PC-3 (cell line): ENCODE measurements around the gene ZC2HC1B. TPM values are rescaled to one million over a fixed set of nuclear protein-coding genes. Genes with fewer than 3 reads are reported as not detected.

ENCODE experiments used
- ATAC-seq: fragments of 200-7000 bp; cut with Tn5 transposase; 2 replicates; pipeline ENCODE4 v1.9.1; 2020; ENCODE audit warnings: mild to moderate bottlenecking, moderate library complexity
- BruUV-seq: library from RNA; stranded (reverse); fragments of 400-500 nt; replicated peaks from 2 replicates; lab custom pipeline; 2021; lab: Mats Ljungman, UMichigan
- CTCF ChIA-PET: fragments of 300-600 bp; sonication (Branson Sonifier 250); formaldehyde crosslinking; loops from one replicate; lab custom pipeline; 2022; ENCODE audit warnings: antibody characterized with exemption; lab: Charles Lee
- POLR2A ChIA-PET: fragments of 300-600 bp; sonication (Branson Sonifier 250); formaldehyde crosslinking; loops from one replicate; lab custom pipeline; 2022; ENCODE audit warnings: antibody characterized with exemption; ENCODE audit not compliant: unreplicated experiment; lab: Charles Lee
- DNase-seq: peaks from one replicate; pipeline ENCODE4 v3.0.0-alpha.2; 2015
- H2AFZ ChIP-seq: fragments of 300-600 bp; sonication (generic); 2 replicates; pipeline ENCODE4 v1.6.0; 2016; ENCODE audit warnings: antibody characterized with exemption, low read length
- H3F3A ChIP-seq: fragments of 300-600 bp; sonication (generic); one replicate; pipeline ENCODE4 v1.6.0; 2017; ENCODE audit warnings: antibody characterized with exemption, low read length, control low read depth, mild to moderate bottlenecking; ENCODE audit not compliant: unreplicated experiment
- H3K27ac ChIP-seq: fragments of 300-600 bp; sonication (generic); 2 replicates; pipeline ENCODE4 v1.5.1; 2016; ENCODE audit warnings: mild to moderate bottlenecking, low read length
- H3K27me3 ChIP-seq: fragments of 300-600 bp; sonication (generic); 2 replicates; pipeline ENCODE4 v1.6.1; 2016; ENCODE audit warnings: low read length, mixed read lengths
- H3K36me3 ChIP-seq: fragments of 300-600 bp; sonication (generic); 2 replicates; pipeline ENCODE4 v1.6.1; 2016; ENCODE audit warnings: low read depth, mixed run types, low read length, mixed read lengths
- H3K4me1 ChIP-seq: fragments of 300-600 bp; sonication (generic); 2 replicates; pipeline ENCODE4 v1.5.1; 2016; ENCODE audit warnings: low read length; ENCODE audit not compliant: insufficient read depth
- H3K4me2 ChIP-seq: fragments of 300-600 bp; sonication (generic); 2 replicates; pipeline ENCODE4 v1.6.0; 2016; ENCODE audit warnings: low read length
- H3K4me3 ChIP-seq: fragments of 300-600 bp; sonication (generic); 2 replicates; pipeline ENCODE4 v1.5.1; 2016; ENCODE audit warnings: mild to moderate bottlenecking, low read length, mixed read lengths
- H3K79me2 ChIP-seq: fragments of 300-600 bp; sonication (generic); 2 replicates; pipeline ENCODE4 v1.6.1; 2017; ENCODE audit warnings: low read length, mixed read lengths
- H3K9ac ChIP-seq: fragments of 300-600 bp; sonication (generic); 2 replicates; pipeline ENCODE4 v1.6.0; 2016; ENCODE audit warnings: mild to moderate bottlenecking, low read length
- H3K9me2 ChIP-seq: fragments of 300-600 bp; sonication (generic); replicated peaks from 2 replicates; pipeline ENCODE4 v1.6.1; 2016; ENCODE audit warnings: mixed run types, low read length, mixed read lengths
- H3K9me3 ChIP-seq: fragments of 300-600 bp; sonication (generic); 2 replicates; pipeline ENCODE4 v1.6.1; 2016; ENCODE audit warnings: low read length, mixed read lengths
- H4K20me1 ChIP-seq: fragments of 300-600 bp; sonication (generic); 2 replicates; pipeline ENCODE4 v1.6.1; 2016; ENCODE audit warnings: low read length, mixed read lengths
- CTCF ChIP-seq: fragments of 300-600 bp; sonication (generic); conservative IDR thresholded peaks from 2 replicates; pipeline ENCODE4 v1.5.1; 2017; ENCODE audit warnings: antibody characterized with exemption, low read depth, mild to moderate bottlenecking, low read length
- EZH2 ChIP-seq: fragments of 300-600 bp; sonication (generic); IDR thresholded peaks from one replicate; pipeline ENCODE4 v1.6.1; 2017; ENCODE audit warnings: antibody characterized with exemption, mild to moderate bottlenecking, low read length; ENCODE audit not compliant: unreplicated experiment
- EZH2phosphoT487 ChIP-seq: fragments of 300-600 bp; sonication (generic); IDR thresholded peaks from 2 replicates; pipeline ENCODE4 v1.6.1; 2018; ENCODE audit warnings: mild to moderate bottlenecking, antibody characterized with exemption, low read length, borderline replicate concordance
- intact Hi-C: fragments of 100-400 bp; cut with micrococcal nuclease; formaldehyde crosslinking; loops from 2 replicates; pipeline ENCODE4 v1.9.0; 2023
- total RNA-seq: library from RNA; depleted of rRNA; stranded (reverse); fragments of >200 nt; gene quantifications from 2 replicates; pipeline ENCODE4 v1.2.3, GENCODE V29; 2014

The ZC2HC1B gene
- total RNA-seq, 1 experiment from 2014 or later = not detected

DNA sequence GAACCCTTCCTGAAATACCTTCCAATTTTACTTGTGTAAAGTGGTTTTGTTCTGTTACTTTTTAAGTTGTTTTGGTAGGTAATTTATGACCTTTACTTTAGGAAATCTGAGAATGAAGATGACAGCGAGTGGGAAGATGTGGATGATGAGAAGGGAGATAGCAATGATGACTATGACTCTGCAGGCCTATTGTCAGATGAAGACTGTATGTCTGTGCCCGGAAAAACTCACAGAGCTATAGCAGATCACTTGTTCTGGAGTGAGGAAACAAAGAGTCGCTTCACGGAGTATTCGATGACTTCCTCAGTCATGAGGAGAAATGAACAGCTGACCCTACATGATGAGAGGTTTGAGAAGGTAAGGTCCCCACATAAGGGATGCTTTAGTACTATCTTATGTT lies 6.6 kb upstream of the ZC2HC1B start:
- Histone ChIP-seq H3K27ac (no peak overlapping the region), H3K9me2 (no peaks in the 10 kb centered on the region), H3K4me1 (no peaks in the 10 kb centered on the region), H3K4me3 (no peak overlapping the region), H4K20me1 (no peaks in the 10 kb centered on the region), H3F3A (no peaks in the 10 kb centered on the region), H3K9me3 (no peaks in the 10 kb centered on the region), H3K27me3 (no peaks in the 10 kb centered on the region), H3K79me2 (peaks cover 3% of the 10 kb centered on the region; the same call in 1 of the 2 replicates), H3K4me2 (no peak overlapping the region), H3K36me3 (peaks cover 44% of the 10 kb centered on the region), H2AFZ (no peak overlapping the region), H3K9ac (no peak overlapping the region)
- ChIA-PET POLR2A (no interaction called here), CTCF (no interaction called here)
- no peak for DNase-seq
- ATAC-seq = no peak
- intact Hi-C loops = no loop called here
- BruUV-seq = no TSS peak
- TF ChIP-seq EZH2 (no peak), CTCF (no peak)

DNA sequence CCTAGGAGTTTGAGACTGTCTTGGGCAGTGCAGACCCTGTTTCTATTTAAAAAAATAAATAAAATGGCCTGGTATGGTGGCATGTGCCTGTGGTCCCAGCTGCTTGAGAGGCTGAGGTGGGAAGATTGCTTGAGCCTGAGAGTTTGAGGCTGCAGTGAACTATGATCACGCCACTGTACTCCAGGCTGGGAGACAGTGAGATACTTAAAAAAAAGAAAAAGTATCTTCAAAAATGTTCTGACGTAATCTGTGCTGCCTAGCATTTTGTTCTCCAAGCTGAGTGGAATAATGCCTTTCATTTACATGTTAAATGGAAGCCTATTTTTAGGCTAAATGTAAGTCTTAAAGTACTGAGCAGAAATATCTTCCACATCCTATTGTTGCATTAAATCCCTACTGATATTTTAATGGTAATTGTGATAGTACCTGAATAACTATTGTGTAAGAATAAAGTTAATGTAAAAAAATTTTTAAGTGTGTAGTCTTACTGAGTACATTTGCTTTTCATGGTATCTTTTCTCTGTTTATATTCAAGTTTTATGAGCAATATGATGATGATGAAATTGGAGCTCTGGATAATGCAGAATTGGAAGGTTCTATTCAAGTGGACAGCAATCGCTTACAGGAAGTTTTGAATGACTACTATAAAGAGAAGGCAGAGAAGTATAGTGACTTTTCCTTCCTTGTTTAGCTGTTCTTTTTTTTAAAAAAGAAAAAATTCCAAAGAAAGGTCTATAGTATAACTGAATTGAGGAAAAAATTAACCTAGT lies 4.2 kb upstream of the ZC2HC1B start:
- H3K4me1 ChIP-seq = no peaks in the 10 kb centered on the region
- DNase-seq (no peak), ATAC-seq (no peak)
- no peaks in the 10 kb centered on the region for H3F3A ChIP-seq
- intact Hi-C loops = no loop called here
- H3K9me2 ChIP-seq = no peaks in the 10 kb centered on the region
- H3K4me3 ChIP-seq = no peak overlapping the region
- ChIA-PET POLR2A (no interaction called here), CTCF (no interaction called here)
- H2AFZ ChIP-seq = no peak overlapping the region
- no peaks in the 10 kb centered on the region for H3K27me3 ChIP-seq
- no peak overlapping the region for H3K9ac ChIP-seq
- no peak overlapping the region for H3K27ac ChIP-seq
- peaks cover 67% of the 10 kb centered on the region for H3K36me3 ChIP-seq
- no peak for TF ChIP-seq EZH2
- no peak for TF ChIP-seq EZH2phosphoT487
- TF ChIP-seq CTCF = no peak
- no TSS peak for BruUV-seq
- H4K20me1 ChIP-seq = no peaks in the 10 kb centered on the region
- no peak overlapping the region for H3K4me2 ChIP-seq
- 0 out of 2 replicates have a peak, but pooled peaks cover 3% of the 10 kb centered on the region for H3K79me2 ChIP-seq
- H3K9me3 ChIP-seq = no peaks in the 10 kb centered on the region

- H2AFZ ChIP-seq = no peak overlapping the region
- ChIA-PET POLR2A (no interaction called here), CTCF (interaction anchor here (0.6 kb wide), 1 partner anchor 77 kb away, joined by 3 read pairs; no protein-coding TSS in a partner anchor)
- no peaks in the 10 kb centered on the region for H3K79me2 ChIP-seq
- H3K27ac ChIP-seq = no peak overlapping the region
- no peaks in the 10 kb centered on the region for H3K9me2 ChIP-seq
- no peaks in the 10 kb centered on the region for H3K27me3 ChIP-seq
- no peak for TF ChIP-seq EZH2
- TF ChIP-seq EZH2phosphoT487 = no peak
- TF ChIP-seq CTCF = no peak
- no peak for ATAC-seq
- DNase-seq = no peak
- H3K36me3 ChIP-seq = peaks cover 45% of the 10 kb centered on the region
- H3F3A ChIP-seq = no peaks in the 10 kb centered on the region
- intact Hi-C loops = no loop called here
- H3K9ac ChIP-seq = no peak overlapping the region
- no peak overlapping the region for H3K4me3 ChIP-seq
- H4K20me1 ChIP-seq = no peaks in the 10 kb centered on the region
- no peak overlapping the region for H3K4me2 ChIP-seq
- H3K9me3 ChIP-seq = no peaks in the 10 kb centered on the region
- no TSS peak for BruUV-seq
- H3K4me1 ChIP-seq = no peaks in the 10 kb centered on the region
Observed at GRCh38 chr6:143863771-143864170, 503 bp upstream of the ZC2HC1B start.
